Erythroblast (primary cell): ENCODE data around the gene ATG7.

Experiments
- GATA1 ChIP-seq: IDR thresholded peaks from 2 replicates; pipeline ENCODE4 v1.6.1; 2011; ENCODE audit warnings: low read depth, mild to moderate bottlenecking, control low read depth, low read length, moderate library complexity
- POLR2A ChIP-seq: IDR thresholded peaks from 2 replicates; pipeline ENCODE4 v1.6.1; 2011; ENCODE audit warnings: mild to moderate bottlenecking, low read length

GRCh38 chr3:11554666-11555065 lies 282.5 kb downstream of the ATG7 start:
- TF ChIP-seq POLR2A (no peak), GATA1 (no peak)
